GM21723 (cell line): Measurements from ENCODE around the gene SPRN.
"Not testable (repeated sequence)": the region's sequence is repeated elsewhere in the genome, so short reads cannot be mapped to it uniquely, and the experiment has no call there.

Experiments
- ATAC-seq: cut with Tn5 transposase; IDR thresholded peaks from one replicate; pipeline ENCODE4 v1.9.1; 2021; ENCODE audit warnings: mild to moderate bottlenecking, moderate library complexity; ENCODE audit not compliant: unreplicated experiment

The SPRN gene

DNA sequence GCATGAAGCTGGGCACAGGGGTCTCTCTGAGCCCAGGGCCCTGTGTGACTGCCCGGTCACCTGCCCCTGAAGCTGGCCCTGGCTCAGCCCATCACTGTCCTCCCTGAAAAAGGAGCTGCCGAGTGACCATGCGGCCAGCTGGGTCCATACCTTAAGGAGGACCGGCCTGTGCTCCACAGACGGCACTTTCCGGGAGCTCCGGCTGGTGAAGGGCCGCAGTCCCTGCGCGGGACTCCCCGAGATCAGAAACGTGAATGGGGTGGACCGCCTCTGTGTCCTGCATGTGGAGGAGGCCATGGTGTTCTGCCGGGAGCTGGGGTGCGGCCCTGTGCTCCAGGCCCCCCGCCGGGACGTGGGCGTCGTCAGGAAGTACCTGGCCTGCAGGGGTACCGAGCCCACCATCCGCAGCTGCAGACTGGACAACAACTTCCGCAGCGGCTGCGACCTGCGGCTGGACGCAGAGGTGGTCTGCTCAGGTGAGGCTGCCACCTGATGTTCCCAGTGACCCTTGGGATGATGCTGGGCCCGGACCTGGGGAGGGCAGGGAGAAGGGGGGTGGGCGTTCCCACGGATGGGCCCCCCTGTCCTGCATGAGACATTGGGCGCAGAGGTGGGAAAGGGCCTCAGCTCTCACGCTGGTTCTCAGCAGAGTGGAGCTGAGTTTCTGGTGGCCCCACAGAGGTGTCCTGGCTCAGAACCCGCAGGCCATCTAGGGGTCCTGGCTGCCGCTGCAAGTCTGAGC lies 32.8 kb upstream of the SPRN start:
- ATAC-seq = no peak

DNA sequence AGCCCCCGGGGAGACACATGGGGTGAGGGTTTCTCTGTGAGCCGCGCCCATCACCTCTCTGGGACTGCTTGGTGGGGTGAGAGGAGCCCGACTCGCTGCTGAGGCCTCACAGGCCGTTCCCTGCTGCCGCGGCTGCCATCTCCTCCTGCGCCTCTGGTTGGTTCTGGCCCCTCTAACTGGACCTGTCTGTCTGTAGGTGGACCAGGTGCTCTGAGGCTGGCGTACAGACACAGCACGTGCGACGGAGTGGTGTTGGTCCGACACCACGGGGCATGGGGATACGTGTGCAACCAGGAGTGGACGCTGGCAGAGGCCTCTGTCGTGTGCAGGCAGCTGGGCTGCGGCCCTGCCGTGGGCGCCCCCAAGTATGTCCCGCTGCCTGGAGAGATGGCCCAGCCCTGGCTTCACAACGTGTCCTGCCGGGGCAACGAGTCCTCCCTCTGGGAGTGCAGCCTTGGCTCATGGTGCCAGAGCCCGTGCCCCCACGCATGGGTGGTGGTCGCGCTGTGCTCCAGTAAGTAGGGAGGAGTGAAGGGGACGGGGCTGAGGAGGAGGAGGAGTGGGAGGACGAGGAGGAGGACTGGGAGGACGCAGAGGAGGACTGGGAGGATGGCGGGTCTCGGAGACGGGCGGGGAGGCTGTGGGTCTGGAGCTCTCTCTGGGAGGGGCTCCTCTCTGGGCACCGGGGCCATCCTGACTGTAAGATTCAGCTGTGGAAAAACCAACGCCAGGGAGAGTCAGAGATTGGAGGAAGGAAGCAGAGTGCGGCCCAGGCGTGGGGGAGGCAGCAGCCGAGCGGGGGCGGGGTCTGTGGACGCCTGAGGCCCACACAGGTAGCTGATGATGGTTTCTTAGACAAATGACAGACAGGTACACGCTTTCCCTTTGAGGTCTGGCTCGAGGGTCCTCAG lies 31.9 kb upstream of the SPRN start:
- ATAC-seq = no peak

DNA sequence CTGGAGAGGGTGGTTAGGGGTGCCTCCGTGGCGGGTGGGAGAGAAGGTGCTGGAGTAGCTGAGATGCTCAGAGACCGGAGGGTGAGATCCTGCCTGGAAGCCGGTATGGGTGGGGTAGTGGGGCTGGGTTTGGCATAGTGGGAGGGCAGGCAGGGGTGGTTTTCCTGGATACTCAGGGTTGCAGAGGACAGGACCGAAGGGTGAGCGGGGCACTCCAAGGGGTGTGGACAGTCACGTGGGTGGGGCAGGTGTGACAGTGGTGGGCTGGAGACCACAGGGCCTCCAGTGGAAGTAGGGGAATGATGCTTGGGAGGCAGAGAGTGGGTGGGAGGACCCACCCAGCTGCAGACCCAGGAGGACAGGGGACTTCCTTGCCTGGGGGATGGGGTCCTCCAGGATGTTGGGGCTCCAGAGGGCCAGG lies 31.2 kb upstream of the SPRN start:
- ATAC-seq = no peak

DNA sequence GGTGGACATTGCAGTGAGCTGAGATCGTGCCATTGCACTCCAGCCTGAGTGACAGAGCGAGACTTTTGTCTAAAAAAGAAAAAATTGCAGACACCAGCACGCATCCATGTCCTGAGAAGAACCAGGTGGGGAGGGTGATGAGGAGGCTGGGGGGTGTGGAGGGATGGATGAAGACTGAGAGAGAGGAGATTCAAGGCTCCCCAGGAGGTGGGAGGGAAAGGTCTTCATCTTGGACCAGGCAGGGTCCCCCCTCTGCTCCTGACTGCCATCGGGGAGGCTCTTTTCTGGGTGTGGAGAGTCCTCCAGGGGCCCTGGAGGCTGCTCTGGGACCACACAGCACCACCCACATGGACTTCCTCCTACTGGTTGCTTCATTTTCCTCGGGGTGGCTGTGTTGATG lies 30.8 kb upstream of the SPRN start:
- no peak for ATAC-seq

DNA sequence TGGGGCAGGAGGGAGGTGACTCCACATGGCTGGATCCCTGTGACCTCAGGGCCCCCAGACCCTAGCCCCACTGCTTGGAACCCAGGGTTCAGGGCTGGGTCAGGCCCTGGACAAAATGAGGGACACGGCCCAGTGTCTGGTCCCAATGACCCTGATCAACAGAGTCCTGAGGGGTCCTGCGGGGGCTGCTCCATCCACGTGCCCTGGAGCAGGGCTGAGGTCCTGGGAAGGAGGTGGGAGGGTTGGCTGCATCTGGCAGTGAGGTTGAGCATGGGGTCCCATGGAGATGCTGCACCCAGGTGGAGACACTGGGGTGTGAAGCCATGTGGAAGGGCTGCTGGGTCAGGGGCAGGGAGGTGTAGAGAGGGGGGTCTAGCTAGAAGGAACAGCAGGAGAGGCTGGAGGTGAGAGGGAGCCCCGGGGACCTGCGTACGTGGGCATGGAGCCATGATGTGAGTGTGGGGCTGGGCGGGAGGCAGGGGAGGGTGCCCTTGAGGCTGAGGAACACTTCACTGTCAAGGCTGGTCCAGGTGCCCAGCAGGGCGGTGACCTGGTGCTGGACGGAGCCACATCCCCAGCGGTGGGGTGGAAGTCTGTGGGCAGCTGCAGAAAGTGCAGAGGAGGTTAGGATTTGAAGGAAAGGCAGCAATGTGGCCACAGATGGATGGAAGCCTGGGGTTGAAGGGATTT lies 29.9 kb upstream of the SPRN start:
- ATAC-seq = no peak

DNA sequence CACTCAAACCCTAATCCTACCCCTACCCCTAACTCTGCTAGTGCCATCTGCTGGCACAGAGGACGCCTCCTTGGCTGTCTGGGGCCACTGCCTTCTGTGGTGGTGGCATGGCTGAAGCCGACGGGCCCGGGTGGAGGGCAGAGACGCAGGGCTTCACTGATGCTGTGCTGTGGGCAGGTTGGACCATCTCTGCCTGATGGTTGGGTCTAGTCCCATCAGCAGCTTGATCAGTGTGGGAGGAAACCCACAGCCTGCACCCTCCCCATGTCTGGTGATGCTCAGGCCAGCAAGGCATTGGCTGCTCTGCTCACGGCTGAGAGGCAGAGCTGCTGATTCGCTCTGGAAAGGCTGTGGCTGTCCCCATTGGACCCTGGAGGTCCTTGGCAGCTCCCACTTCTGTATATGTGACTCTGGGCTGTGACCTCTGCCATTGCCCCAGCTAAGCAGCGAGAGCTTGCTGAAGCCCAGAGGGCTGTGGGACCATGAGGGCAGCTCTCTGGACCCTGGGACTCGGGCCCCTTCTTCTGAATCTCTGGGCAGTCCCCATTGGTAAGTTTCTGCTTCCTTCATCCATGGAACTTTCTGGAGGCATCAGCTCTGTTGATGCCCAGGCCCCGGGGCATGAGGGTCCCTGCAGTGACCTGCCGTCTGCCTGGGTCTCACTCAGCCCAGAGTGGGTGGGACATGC lies 29.2 kb upstream of the SPRN start, which contains the start of gene SCART1:
Gene SCART1, plus strand, starts transcription at position 430 of the 688 bp plus-strand sequence. Its CDS starts 53 bp downstream, at position 483.
- ATAC-seq = no peak

DNA sequence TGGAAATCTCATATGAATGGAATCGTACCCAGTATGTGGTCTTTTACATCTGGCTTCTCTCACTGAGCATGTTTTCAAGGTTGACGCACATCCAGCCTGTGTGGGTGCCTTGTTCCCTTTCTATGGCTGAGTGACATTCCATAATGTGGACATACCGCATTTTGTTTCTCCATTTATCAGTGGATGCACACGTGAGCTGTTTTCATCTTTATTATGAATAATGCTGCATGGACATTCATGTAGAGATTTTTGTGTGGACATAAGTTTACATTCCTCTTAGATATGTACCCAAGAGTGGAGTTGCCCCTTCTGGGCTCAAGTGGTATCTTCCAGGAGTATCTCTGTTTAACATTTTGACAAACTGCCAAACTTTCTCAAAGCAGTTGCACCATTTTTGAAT lies 28.0 kb upstream of the SPRN start:
- no peak for ATAC-seq

DNA sequence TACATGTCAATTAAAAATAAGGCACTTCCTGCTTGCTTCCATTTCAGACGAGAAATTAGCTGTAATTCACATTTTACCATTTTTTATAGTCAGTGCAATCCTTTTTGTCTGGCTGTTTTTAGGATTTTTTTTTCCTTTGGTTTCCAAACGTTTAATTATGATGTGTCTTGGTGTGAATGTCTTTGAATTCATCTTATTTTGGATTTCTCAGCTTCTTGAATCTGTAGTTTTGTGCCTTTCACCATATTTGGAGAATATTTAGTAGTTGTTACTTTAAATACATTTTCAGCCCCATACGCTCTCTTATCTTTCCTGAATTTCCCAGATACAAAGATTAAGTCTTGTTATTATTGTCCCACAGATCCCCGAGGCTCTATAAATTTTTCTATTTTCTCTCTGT lies 26.9 kb upstream of the SPRN start:
- no peak for ATAC-seq

DNA sequence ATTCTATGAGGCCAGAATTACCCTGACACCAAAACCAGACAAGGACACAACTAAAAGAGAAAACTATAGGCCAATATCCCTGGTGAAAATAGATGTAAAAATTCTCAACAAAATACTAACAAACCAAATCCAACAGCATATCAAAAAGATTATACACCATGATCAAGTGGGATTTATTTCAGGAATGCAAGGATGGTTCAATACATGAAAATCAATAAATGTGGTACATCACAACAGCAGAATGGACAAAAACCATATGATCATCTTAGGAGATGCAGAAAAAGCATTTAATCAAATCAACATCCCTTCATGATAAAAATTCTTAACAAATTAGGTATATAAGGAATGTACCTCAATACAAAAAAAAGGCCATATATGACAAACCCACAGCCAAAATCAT lies 23.7 kb upstream of the SPRN start:
- ATAC-seq = no peak

DNA sequence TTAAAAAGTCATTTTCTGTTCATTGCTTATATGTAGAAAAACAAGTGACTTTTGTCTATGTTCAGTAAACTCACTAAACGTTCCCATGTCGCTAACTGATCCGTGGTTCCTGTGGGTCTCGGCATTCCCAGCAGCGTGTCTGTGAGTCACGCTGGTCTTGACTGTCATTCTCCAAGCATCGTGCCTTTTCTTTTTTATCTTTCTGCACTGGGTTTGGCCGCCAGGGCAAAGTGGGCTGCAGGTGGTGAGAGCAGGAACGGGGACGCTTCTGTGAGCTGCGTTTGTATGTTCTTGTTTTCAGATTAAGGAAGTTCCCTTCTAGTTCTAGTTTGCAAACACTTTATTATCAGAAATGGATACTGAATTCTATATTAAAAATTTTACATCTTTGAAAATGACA lies 22.6 kb upstream of the SPRN start:
- no peak for ATAC-seq

DNA sequence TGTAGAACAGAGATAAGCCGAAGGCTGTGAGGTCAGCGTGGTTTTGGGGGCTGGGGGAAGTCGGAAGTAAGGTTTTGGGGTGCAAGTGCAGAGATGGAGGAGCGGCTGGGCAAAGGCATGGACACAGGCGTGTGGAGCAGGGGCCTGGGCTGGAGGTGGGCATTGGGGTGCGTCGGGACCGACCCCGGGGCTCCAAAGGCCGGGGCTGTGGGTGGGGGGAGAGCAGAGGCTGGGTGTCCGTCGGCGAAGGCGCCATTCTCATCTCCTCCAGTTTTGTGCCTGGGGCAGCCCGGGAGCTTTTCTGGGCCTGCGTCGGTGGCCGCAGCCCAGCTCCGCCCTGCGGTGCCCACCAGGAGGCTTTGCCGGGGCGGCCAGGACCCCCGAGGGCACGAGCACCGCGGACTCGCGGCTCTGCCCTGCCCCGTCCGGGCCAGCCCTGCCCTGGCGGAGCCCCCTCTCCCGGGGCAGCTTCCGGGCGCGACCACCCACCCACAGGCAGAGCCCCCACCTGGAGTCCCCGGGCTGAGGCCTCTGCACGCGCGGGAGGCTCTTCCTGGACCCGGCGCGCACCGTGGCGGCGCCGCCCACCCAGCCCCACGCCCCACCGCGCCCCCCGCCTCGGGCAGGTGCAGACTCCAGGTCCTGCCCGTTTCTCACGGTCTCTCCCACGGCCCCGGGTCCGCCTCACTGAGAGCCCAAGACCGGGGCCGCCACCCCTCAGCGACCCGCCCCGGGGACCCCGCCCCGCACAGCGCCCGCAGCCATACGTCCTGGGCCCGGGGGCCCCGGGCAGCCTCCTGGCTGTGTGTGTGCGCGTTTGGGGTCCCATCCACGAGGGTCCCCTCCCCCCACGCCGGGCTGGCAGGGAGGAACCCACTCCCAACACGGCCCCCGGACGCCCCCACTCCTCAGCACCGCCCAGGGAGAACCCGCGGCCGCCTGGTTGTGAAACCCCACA lies 21.6 kb upstream of the SPRN start:
- no peak for ATAC-seq

DNA sequence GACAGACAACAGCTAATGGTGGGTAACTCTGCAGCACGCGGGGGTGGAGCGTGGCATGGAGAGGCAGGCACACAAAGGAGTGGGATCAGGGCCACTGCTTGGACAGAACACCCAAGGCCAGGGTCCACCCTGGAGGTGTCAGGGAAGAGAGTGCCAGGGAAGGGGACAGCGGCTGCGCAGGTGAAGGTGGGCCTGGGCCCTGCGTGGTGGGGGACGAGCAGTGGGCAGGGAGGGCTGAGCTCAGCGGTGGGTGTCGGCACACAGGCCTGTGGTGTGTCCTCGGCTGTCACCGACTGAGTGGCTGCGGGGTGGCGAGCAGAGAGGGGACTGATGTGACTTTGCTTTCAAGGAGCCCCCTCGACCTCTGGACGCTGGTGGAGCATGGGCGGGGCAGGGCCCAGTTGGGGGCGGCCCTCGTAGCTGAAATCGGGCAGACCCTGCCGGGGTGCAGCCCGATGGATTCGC lies 20.9 kb upstream of the SPRN start:
- no peak for ATAC-seq

DNA sequence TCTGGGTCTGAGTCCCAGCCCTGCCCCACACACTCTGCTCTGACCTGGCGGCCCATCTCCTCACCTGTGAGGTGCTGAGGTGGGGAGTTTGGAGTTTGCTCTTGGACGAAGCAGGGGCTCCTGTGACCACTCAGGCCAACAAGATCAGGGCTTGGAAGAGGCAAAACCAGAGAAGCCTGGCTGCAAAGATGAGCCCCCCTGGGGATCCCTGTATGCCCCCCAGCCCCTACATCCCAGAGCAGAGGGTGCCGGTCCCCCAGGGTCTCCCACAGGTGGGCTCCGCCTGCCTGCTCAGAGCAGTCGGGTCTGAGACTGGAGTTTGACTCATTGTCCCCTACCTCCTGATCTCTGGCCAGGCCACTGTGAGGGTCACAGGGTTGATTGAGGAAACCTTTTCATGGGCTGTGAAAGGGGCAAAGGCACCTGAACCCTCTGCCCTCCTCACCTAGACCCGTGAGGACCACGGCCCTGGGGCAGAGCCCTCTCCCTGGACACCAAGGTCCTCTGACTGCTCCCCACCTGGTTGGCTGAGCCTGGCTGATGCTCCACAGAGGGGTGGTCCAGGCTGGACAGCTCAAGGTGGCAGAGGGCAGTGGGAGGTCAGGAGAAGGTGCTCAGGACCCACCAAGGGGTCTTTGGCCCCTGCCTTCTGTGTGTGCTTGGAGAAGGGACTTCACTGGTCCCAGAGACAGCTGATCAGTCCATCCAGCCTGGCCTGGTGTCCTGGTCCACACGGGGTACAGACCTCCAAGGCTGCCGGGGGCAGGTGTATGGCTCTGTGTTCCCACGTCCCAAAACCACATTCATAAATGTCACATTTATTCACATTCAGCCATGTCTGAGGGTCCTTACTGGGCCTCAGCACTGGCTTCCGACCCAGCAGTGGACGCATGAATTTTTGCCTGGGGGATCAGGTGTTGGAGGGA lies 20.2 kb upstream of the SPRN start:
- ATAC-seq = no peak

DNA sequence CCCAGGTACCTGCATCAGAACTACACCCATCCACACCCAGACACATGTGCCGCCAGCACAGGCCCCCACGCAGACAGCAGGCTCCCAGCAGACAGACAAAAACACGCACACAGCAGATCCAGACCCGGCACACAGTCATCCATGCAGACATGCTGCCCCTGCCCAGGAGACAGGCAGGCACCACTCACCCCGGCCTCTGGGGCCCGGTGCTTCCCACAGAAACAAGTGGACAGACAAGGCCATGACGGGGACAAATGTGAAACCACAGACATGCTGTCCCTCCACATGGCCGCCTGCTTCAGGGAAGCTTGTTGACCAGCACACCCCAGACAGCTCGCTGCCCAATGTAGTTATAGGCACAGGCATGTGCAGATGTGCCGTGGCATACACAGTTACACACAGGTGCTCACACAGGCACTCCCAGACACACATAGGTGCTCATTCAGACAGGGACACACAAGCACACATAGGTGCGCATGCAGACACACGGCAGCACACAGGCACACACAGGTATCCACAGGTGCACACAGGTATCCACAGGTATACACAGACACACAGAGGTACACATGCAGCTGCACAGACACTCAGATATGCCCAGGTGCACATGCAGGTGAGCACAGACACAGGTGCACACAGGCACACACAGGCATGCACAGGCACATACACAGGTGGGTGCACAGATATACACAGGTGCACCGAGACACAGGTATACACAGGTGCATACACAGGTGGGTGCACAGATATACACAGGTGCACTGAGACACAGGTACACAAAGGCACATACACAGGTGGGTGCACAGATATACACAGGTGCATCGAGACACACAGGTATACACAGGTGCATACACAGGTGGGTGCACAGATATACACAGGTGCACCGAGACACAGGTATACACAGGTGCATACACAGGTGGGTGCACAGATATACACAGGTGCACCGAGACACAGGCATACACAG lies 18.8 kb upstream of the SPRN start:
- no peak for ATAC-seq

DNA sequence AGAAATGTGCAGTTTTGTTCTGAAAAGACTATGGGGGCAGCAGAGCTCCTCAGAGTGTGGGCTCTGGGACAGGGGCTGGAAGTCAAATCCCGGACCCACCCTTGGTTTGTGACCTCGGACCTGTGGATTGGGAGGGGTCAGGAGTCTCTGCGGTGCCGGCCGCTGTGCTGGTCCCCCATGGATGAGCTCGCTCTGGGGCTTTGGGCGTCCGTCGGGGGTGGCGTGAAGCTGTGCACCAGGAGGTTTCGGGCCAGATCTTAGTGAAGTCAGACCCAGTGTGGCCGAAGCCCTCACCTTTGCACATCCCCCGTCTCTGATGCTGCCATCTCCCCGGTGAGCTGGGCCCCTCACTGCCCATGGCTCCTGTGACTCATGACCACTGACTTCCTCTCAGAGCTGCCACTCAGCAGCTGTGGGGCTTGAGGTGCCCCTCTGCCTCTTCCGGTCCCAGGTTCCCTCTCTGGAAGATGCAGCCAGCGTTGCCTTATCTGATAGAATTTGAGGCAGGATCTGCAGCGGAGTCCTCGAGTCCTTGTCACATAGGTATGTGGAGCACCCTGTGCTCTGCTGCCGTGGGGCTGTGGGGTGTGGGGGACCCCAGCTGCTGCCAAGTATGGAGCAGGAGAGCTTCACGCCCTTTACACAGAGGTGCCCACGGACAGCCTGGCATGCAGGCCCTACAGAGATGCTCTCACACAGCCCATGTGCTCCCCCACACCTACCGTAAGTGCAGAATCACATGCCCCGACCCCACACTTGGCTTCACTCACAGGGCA lies 18.0 kb upstream of the SPRN start:
- no peak for ATAC-seq

DNA sequence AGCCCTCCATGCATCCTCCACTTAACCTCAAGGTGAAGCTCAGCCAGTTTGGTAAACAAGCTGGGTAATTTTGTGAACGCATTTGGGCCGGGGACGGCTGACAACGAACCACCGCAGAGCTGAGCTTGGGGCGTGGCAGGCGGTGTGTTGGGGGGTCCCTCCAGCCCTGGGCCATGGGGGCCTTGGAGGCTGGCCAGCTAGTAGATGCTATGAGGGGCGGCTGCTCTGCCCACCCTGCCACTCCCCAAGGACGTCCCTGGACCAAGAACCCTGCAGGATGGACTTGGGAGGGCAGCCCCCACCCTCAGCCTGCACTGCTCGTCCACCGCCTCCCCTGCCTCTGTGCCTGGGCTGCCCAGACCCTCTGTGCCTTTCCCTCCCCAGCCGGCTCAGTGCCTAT lies 17.4 kb upstream of the SPRN start:
- ATAC-seq = no peak

DNA sequence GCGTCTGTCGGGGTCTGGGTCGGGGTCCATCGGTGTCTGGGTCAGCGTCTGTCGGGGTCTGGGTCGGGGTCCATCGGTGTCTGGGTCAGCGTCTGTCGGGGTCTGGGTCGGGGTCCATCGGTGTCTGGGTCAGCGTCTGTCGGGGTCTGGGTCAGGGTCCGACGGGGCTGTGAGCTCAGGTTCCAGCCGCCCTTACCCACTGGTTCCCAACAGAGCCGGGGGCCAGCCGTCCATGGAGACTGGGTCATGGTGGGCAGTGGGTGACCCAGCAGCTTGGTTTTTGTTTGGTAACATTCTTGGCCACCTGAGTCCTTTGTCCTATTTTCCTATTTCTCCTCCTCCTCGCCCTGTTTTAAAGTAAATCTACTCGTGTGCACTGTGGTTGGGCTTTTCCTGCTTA lies 16.9 kb upstream of the SPRN start:
- ATAC-seq = not testable (repeated sequence)
